AG04450 (cell line): ENCODE results near the gene MCAT. TPM values are rescaled to one million over a fixed set of nuclear protein-coding genes. Genes with fewer than 3 reads are reported as not detected.

Experiments
- CTCF ChIA-PET: fragments of 300-600, 350-600 bp; formaldehyde crosslinking; extraction: SDS; loops from one replicate; lab custom pipeline; 2022; ENCODE audit warnings: antibody characterized with exemption, inconsistent platforms; lab: Charles Lee
- POLR2A ChIA-PET: fragments of 350-600 bp; formaldehyde crosslinking; extraction: SDS; loops from one replicate; lab custom pipeline; 2021; ENCODE audit warnings: antibody characterized with exemption, inconsistent platforms; lab: Yijun Ruan, JAX
- DNase-seq: peaks from one replicate; pipeline ENCODE4 v3.0.0-alpha.2; 2011; ENCODE audit warnings: low read depth, low spot score
- H3K27ac ChIP-seq: one replicate; pipeline ENCODE4 v1.5.1; 2012; ENCODE audit warnings: low read depth, low read length, control low read depth
- H3K27me3 ChIP-seq: one replicate; pipeline ENCODE4 v1.6.0; 2012; ENCODE audit warnings: low read length; ENCODE audit not compliant: control insufficient read depth, insufficient read depth
- H3K4me3 ChIP-seq: 2 replicates; pipeline ENCODE4 v1.5.1; 2011; ENCODE audit warnings: mild to moderate bottlenecking, low read depth, low read length, control low read depth
- H3K9me3 ChIP-seq: 2 replicates; pipeline ENCODE4 v1.5.1; 2012; ENCODE audit warnings: low read length; ENCODE audit not compliant: control insufficient read depth, insufficient read depth
- CTCF ChIP-seq: IDR thresholded peaks from 2 replicates; pipeline ENCODE4 v1.5.1; 2011; ENCODE audit warnings: low read depth, low read length, control low read depth, inconsistent platforms
- polyA plus RNA-seq: library from polyadenylated mRNA; depleted of rRNA; stranded (reverse); fragments of >200 nt; gene quantifications from 2 replicates; pipeline ENCODE4 v1.2.3, GENCODE V29; 2011

MCAT gene
- polyA plus RNA-seq, 1 experiment = 10.5 TPM

- H3K27ac ChIP-seq = no peak overlapping the region
- DNase-seq = no peak
- ChIA-PET POLR2A (no interaction called here), CTCF (no interaction called here)
- no peaks in the 10 kb centered on the region for H3K9me3 ChIP-seq
- H3K4me3 ChIP-seq = no peak overlapping the region
- no peaks in the 10 kb centered on the region for H3K27me3 ChIP-seq
- TF ChIP-seq CTCF = no peak
Measured at GRCh38 chr22:43128116-43128515, 15.1 kb downstream of the MCAT start.

- POLR2A ChIA-PET = interaction anchor here (0.6 kb wide), 2 partner anchors 289 to 326 kb away, joined by 3 read pairs; no protein-coding TSS in a partner anchor
- no peak overlapping the region for H3K4me3 ChIP-seq
- H3K9me3 ChIP-seq = no peaks in the 10 kb centered on the region
- TF ChIP-seq CTCF = no peak
- H3K27ac ChIP-seq = peak overlapping the region; percentile 39
- DNase-seq = no peak
- CTCF ChIA-PET = interaction anchor here (0.7 kb wide), 1 partner anchor 32 kb away, joined by 3 read pairs; no protein-coding TSS in a partner anchor
- no peaks in the 10 kb centered on the region for H3K27me3 ChIP-seq
Measured at GRCh38 chr22:43127166-43127908, 15.9 kb downstream of the MCAT start.

GRCh38 chr22:43126501-43127165, 16.6 kb downstream of the MCAT start:
- no peaks in the 10 kb centered on the region for H3K9me3 ChIP-seq
- ChIA-PET CTCF (no interaction called here), POLR2A (interaction anchor here (0.6 to 0.7 kb wide), 4 partner anchors 13 to 1267 kb away, joined by 3 to 11 read pairs (median 3); no protein-coding TSS in a partner anchor)
- H3K4me3 ChIP-seq = no peak overlapping the region
- peak; percentile 60 for DNase-seq
- TF ChIP-seq CTCF = no peak
- peak overlapping the region; percentile 39 for H3K27ac ChIP-seq
- no peaks in the 10 kb centered on the region for H3K27me3 ChIP-seq

- Histone ChIP-seq H3K27ac (no peak overlapping the region), H3K4me3 (no peak overlapping the region), H3K9me3 (no peaks in the 10 kb centered on the region), H3K27me3 (peaks cover 5% of the 10 kb centered on the region)
- no peak for TF ChIP-seq CTCF
- POLR2A ChIA-PET = no interaction called here
- CTCF ChIA-PET = no interaction called here
- DNase-seq = no peak
Measured at GRCh38 chr22:43118953-43119458, 24.2 kb downstream of the MCAT start.
